ACHN (cell line): ENCODE data around the gene CKS2.

Source experiments
- DNase-seq: peaks from one replicate; pipeline ENCODE4 v3.0.0-alpha.2; 2015
- in situ Hi-C: cut with HindIII; loops from 2 replicates; pipeline ENCODE4 v1.10.0; 2017; ENCODE audit warnings: low sequenced_read_pairs, low pct_ligation_motif_present, low pct_unique_long_range_greater_than_20kb

Gene CKS2

DNA sequence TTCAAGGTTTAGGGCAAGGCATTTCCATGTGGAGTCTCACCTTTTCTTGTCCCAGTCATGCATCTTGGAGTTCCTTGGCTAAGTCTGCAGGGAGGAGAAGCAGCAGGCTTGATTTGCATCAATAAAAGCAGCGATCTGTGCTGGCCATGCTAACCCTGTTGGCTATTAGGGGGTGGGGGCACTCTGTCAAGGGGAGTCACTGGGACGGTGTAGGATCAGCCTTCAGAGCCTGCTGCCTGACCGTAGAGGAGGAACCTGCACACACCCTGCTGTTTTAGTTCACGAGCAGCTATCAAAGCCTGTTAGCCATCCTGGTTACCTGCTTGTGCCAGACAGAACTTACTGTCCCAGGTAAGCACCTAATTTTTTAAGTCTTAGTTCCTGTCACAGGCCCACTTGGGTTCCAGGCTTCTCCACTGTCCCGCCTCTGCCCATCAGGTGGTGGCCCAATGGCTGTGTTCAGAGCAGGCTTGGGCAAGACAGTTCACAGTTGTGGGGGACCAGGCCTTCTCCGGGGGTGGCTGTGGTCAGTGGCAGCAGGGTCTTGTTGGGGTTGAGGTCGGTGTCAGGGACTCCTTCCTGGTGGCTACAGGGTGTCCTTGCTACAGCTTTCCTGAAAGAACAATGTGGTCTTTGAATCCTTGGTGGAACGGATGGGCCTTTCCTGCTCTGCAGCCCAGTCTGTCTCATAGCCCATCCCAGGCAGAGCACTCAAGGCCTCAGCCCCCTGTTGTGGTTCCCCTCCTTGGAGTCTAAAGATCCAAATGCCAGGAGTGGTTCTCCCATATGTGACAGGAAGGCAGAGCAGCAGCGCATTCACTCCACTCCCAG, 51.0 kb downstream of the CKS2 start:
- in situ Hi-C loops, result no loop called here
- DNase-seq, result no peak

- in situ Hi-C loops, result no loop called here
- no peak for DNase-seq
Observed at GRCh38 chr9:89362647-89363310, 51.8 kb downstream of the CKS2 start.

DNA sequence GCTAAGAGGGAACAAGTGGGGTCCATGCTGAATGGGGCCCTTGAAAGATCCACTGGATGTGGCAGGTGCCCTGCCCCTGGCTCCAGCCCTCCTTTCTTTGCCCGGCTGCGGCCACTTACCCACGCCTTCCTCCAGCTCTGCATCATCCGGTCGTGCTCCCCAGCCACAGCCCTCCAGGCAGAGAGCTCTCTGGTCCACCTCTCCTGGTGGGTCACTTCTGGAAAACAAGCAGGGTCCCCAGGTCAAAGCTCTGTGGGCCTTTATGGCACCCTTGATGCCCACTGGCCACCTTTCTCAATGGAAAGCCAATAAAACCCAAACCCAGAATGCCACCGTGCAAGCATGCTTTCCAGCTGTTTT, 52.3 kb downstream of the CKS2 start:
- DNase-seq, result no peak
- in situ Hi-C loops, result no loop called here

GRCh38 chr9:89363921-89364665, 53.1 kb downstream of the CKS2 start:
- in situ Hi-C loops, result no loop called here
- no peak for DNase-seq

DNA sequence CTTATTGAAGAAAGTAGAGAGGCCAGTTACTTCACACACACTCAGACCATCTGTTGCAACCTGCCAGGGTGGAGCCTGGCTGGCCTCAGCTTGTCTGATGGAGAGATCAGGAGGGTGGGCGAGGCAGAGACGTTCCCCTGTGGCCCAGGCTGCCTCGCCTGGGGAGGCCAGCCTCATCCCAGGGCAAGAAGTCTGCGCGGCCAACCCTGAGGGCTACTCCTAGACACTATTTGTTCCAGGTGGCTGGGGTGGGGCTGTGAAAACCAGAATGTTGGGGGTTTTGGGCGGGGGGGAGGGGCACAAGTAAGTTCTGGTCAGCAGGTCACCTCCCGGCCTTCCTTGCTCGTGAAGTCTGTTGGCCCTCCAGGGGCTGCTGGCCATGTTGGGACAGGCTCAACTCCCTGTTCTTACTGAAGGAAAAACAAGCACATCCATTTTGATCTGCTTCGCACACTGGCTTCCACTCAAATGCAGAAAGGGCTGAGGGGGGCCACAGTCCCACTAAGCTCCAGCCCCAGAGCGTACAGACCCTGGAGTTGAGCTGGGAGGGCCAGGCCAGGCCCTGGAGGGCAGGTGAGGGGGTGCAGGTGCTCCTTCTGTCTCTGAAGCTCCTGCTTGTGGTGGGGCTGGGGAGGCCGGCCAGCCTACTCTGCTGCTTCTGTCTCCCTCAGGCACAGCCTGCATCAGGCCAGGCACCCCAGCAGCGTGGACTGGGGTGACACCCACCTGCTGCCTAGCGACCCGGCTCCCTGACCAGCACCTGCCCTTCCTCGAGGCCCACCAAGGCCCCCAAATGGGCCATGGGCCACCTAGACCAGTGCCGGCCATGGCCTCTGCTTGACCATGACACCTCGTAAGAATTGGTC, 53.9 kb downstream of the CKS2 start:
- in situ Hi-C loops, result no loop called here
- no peak for DNase-seq

GRCh38 chr9:89365532-89365912, 54.5 kb downstream of the CKS2 start:
- DNase-seq, result no peak
- in situ Hi-C loops, result no loop called here
